Transverse colon (tissue), 4 donors: ENCODE measurements around the gene HOXD10. TPM values are rescaled to one million over a fixed set of nuclear protein-coding genes. Genes with fewer than 3 reads are reported as not detected.
A peak's percentile ranks its signal among the peaks of the same experiment; 100 is the strongest.

Experiments used
- DNase-seq: peaks from one replicate; pipeline ENCODE4 v3.0.0-alpha.2; 2019
- H3K27ac ChIP-seq, 4 donors: fragments of 200-600 bp; sonication (generic); 2 replicates each; pipeline ENCODE4 v1.5.1; 2016 to 2018; ENCODE audit warnings: inconsistent platforms in 4 of 4
- H3K27me3 ChIP-seq: fragments of 200-600 bp; sonication (generic); 2 replicates; pipeline ENCODE4 v1.5.1; 2017; ENCODE audit warnings: inconsistent platforms
- H3K36me3 ChIP-seq, 4 donors: fragments of 200-600 bp; sonication (generic); 2 replicates each; pipeline ENCODE4 v1.5.1; 2017 to 2019; ENCODE audit warnings: inconsistent platforms in 4 of 4
- H3K4me1 ChIP-seq, 4 donors: fragments of 200-600 bp; sonication (generic); 2 replicates each; pipeline ENCODE4 v1.5.1; 2017 to 2020; ENCODE audit warnings: inconsistent platforms in 4 of 4
- H3K4me3 ChIP-seq, 4 donors: fragments of 200-600 bp; sonication (generic); 1 replicate in 1 of 4; 2 replicates in 3 of 4; pipeline versions ENCODE4 v1.5.1 to v1.6.1; 2017 to 2019; ENCODE audit warnings: inconsistent platforms in 4 of 4
- H3K9me3 ChIP-seq, 2 donors: fragments of 200-600 bp; sonication (generic); 2 replicates each; pipeline ENCODE4 v1.5.1; 2017 to 2019; ENCODE audit warnings: inconsistent platforms in 2 of 2
- EP300 ChIP-seq: sonication (generic); formaldehyde crosslinking; IDR thresholded peaks from one replicate; pipeline ENCODE4 v1.6.1; 2017; ENCODE audit warnings: antibody characterized with exemption, low read depth
- POLR2A ChIP-seq: fragments of 450-650 bp; IDR thresholded peaks from one replicate; pipeline ENCODE4 v1.6.1; 2016; ENCODE audit warnings: antibody characterized with exemption, mild to moderate bottlenecking, moderate library complexity
- POLR2AphosphoS5 ChIP-seq, 3 donors: sonication (generic); formaldehyde crosslinking; IDR thresholded peaks; one replicate each; pipeline ENCODE4 v1.6.1; 2016; ENCODE audit warnings: antibody characterized with exemption in 3 of 3
- WGBS, 2 donors: methylation state at CpG; one replicate each; pipeline ENCODE4 v1.1.5; 2018; ENCODE audit warnings: low coverage in 1 of 2; 5-methylcytosine and 5-hydroxymethylcytosine counted together
- in situ Hi-C, 4 donors: fragments of 200-750 bp; cut with MboI; loops; one replicate each; pipeline versions ENCODE4 v1.15.0 to v1.15.1; 2017; ENCODE audit warnings: low sequenced_read_pairs in 3 of 4, low pct_ligation_motif_present in 1 of 4, low pct_unique_long_range_greater_than_20kb in 1 of 4
- intact Hi-C: fragments of 100-400 bp; cut with DNase I; formaldehyde crosslinking; loops from one replicate; pipeline ENCODE4 v1.15.1; 2023; ENCODE audit warnings: low total_unique reads
- total RNA-seq, 4 donors: library from RNA; depleted of rRNA; stranded (reverse); fragments of >200 nt; gene quantifications; one replicate each; pipeline ENCODE4 v1.1.0, GENCODE V29; 2016
- TF ChIP-seq, protein P1 (sequence below), 5 experiments: fragments of 200-600 bp in 3 of 5; fragments of 450-650 bp in 2 of 5; sonication (generic) in 3 of 5; IDR thresholded peaks; 1 replicate in 2 of 5; 2 replicates in 3 of 5; pipeline ENCODE4 v1.5.1; 2016 to 2017; ENCODE audit warnings: antibody characterized with exemption in 5 of 5, inconsistent platforms in 3 of 5, mild to moderate bottlenecking in 2 of 5, moderate library complexity in 1 of 5

Gene HOXD10
- total RNA-seq, 4 donors from 2014 or later = 1.1 to 25.1 (median 7.6) TPM

- intact Hi-C loops (no loop called here), in situ Hi-C loops (loop anchor here (10.0 to 25.0 kb wide), 5 partner anchors 330 to 1030 kb away; no protein-coding TSS in a partner anchor)
- no peak for TF ChIP-seq EP300
- no peak for TF ChIP-seq POLR2AphosphoS5 (IDR thresholded peaks at IDR 0.05)
- TF ChIP-seq, protein P1, sequence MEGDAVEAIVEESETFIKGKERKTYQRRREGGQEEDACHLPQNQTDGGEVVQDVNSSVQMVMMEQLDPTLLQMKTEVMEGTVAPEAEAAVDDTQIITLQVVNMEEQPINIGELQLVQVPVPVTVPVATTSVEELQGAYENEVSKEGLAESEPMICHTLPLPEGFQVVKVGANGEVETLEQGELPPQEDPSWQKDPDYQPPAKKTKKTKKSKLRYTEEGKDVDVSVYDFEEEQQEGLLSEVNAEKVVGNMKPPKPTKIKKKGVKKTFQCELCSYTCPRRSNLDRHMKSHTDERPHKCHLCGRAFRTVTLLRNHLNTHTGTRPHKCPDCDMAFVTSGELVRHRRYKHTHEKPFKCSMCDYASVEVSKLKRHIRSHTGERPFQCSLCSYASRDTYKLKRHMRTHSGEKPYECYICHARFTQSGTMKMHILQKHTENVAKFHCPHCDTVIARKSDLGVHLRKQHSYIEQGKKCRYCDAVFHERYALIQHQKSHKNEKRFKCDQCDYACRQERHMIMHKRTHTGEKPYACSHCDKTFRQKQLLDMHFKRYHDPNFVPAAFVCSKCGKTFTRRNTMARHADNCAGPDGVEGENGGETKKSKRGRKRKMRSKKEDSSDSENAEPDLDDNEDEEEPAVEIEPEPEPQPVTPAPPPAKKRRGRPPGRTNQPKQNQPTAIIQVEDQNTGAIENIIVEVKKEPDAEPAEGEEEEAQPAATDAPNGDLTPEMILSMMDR (IDR thresholded peaks at IDR 0.05) = no peak
- no peak for TF ChIP-seq POLR2A
- DNase-seq = no peak
- Histone ChIP-seq H3K9me3 (no peaks in the 10 kb centered on the region), H3K36me3 (no peaks in the 10 kb centered on the region), H3K4me3 (peak overlapping the region in 3 of 4 donors; percentile 55 to 72 (median 55)), H3K27me3 (peaks cover 96% of the 10 kb centered on the region), H3K4me1 (peaks cover 7 to 41% (median 27%) of the 10 kb centered on the region in 4 donors), H3K27ac (peak overlapping the region in 3 of 4 donors; percentile 84 to 88 (median 87))
- 38 to 50% methylated on average over 9 to 34 of the region's 34 CpGs for WGBS, 2 donors
These were observed 7.8 kb downstream of the HOXD10 start for GRCh38 chr2:176124110-176124946.

DNA sequence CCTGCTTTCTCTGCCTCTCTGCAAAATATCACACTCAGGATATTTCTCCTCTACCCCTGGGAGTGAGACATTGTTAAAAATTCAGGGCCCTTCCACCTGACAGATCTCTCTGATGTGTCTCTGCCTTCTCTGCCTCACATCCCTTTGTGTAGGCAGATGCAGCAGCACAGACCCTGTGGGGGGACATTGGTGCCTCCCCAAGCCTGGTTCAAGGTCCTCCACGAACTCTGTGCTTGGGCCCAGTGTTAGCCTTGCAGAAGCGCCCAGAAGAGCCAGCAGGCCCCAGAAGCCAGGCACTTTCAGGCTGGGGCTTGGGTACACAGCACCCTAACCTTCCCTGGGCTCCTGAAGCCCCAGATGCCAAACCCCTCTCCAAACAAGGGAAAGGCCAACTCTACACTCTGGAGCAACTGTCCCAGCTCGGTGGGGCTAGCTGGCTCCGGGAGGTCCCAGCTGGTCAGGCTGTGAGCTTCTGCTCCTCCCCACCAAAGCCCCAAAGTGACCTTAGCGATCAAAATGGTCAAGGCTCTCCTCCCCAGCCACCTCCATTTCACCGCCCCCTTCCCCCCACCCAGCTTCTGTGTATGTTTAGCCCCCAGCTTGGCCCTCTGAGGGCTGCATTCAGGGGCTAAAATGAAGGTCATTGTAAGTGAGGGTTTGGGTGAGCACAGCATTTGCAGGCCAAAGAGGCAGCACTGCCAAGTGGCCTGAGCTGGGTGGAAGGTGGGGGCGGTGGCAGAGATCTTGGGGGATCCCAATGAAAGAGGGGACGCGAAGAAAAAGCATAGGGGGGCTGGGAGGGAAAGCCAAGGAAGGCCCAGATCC is 8.6 kb downstream of the HOXD10 start:
- no peak for DNase-seq
- Histone ChIP-seq H3K36me3 (no peaks in the 10 kb centered on the region), H3K4me3 (no peak overlapping the region), H3K4me1 (peaks cover 7 to 43% (median 28%) of the 10 kb centered on the region in 4 donors), H3K9me3 (no peaks in the 10 kb centered on the region), H3K27me3 (peaks cover 94% of the 10 kb centered on the region), H3K27ac (peak overlapping the region in 2 of 4 donors; percentile 84 to 88)
- in situ Hi-C loops = loop anchor here (5.0 to 25.0 kb wide), 7 partner anchors 330 to 1030 kb away; no protein-coding TSS in a partner anchor
- TF ChIP-seq, protein P1 (IDR thresholded peaks at IDR 0.05) = no peak
- TF ChIP-seq EP300 (no peak), POLR2AphosphoS5 (IDR thresholded peaks at IDR 0.05) (no peak), POLR2A (no peak)
- WGBS, 2 donors = 30 to 75% methylated on average over 4 to 9 of the region's 9 CpGs
- intact Hi-C loops = loop anchor here (5.0 kb wide), 1 partner anchor 512 kb away; no protein-coding TSS in a partner anchor

DNA sequence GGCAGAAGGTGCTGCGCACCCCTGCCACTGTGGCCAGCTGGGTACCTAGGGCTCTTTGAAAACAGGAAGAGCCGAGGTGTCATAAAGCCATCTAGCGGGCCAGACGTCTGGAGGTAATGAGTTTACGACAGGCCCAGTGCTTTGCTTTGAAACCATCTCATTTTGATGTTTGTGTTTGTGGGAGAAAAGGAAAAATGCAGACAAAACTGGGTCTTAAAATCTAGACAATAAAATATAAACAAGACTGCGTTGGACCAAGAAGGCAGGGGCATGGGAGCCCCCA is 9.1 kb downstream of the HOXD10 start:
- Histone ChIP-seq H3K36me3 (no peaks in the 10 kb centered on the region), H3K4me3 (no peak overlapping the region), H3K27ac (peak overlapping the region in 2 of 4 donors; percentile 1 to 6), H3K27me3 (peaks cover 94% of the 10 kb centered on the region), H3K9me3 (no peaks in the 10 kb centered on the region), H3K4me1 (peaks cover 7 to 46% (median 28%) of the 10 kb centered on the region in 4 donors)
- in situ Hi-C loops = loop anchor here (5.0 to 25.0 kb wide), 6 partner anchors 329 to 1029 kb away; no protein-coding TSS in a partner anchor
- 32 to 74% methylated on average over 4 to 6 of the region's 6 CpGs for WGBS, 2 donors
- DNase-seq = no peak
- no peak for TF ChIP-seq POLR2AphosphoS5 (IDR thresholded peaks at IDR 0.05)
- TF ChIP-seq, protein P1 (IDR thresholded peaks at IDR 0.05) = no peak
- no peak for TF ChIP-seq EP300
- no peak for TF ChIP-seq POLR2A
- intact Hi-C loops = loop anchor here (5.0 kb wide), 1 partner anchor 512 kb away; no protein-coding TSS in a partner anchor
